AG04449 (cell line): ENCODE measurements around the gene ARHGEF37.

Experiments
- CTCF ChIA-PET: fragments of 350-600 bp; formaldehyde crosslinking; extraction: SDS; loops from one replicate; lab custom pipeline; 2021; ENCODE audit warnings: antibody characterized with exemption; lab: Yijun Ruan, JAX
- POLR2A ChIA-PET: fragments of 400-600, 350-600 bp; formaldehyde crosslinking; extraction: SDS; loops from one replicate; lab custom pipeline; 2020; ENCODE audit warnings: antibody characterized with exemption, inconsistent platforms; lab: Yijun Ruan, JAX
- DNase-seq: peaks from one replicate; pipeline ENCODE4 v3.0.0-alpha.2; 2010; ENCODE audit warnings: low read depth, low spot score
- H3K4me3 ChIP-seq: 2 replicates; pipeline ENCODE4 v1.5.1; 2011; ENCODE audit warnings: low read depth, mild to moderate bottlenecking, control low read depth, low read length
- TF ChIP-seq, protein P1 (sequence below): IDR thresholded peaks from one replicate; pipeline ENCODE4 v1.5.1; 2011; ENCODE audit warnings: mild to moderate bottlenecking, moderate library complexity, low read length, control low read depth, inconsistent platforms; ENCODE audit not compliant: insufficient read depth; ENCODE audit errors: missing control alignments

The ARHGEF37 gene

DNA sequence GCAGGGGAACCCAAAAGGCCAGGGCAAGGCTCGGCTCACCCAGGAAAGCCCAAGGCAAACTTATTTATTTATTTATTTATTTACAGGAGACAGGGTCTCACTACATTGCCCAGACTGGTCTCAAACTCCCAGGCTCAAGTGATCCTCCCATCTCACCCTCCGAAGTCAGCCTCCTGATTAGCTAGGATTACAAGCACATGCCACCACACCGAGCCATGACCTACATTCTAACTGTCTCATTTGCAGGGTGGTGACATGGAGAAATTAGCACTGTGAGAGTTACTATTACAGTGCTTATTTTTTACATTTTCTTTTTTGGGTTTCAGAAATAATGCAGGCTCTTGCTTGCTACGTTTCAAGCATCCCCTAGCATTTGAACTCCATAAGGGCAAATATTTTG is 18.1 kb downstream of the ARHGEF37 start:
- TF ChIP-seq, protein P1, sequence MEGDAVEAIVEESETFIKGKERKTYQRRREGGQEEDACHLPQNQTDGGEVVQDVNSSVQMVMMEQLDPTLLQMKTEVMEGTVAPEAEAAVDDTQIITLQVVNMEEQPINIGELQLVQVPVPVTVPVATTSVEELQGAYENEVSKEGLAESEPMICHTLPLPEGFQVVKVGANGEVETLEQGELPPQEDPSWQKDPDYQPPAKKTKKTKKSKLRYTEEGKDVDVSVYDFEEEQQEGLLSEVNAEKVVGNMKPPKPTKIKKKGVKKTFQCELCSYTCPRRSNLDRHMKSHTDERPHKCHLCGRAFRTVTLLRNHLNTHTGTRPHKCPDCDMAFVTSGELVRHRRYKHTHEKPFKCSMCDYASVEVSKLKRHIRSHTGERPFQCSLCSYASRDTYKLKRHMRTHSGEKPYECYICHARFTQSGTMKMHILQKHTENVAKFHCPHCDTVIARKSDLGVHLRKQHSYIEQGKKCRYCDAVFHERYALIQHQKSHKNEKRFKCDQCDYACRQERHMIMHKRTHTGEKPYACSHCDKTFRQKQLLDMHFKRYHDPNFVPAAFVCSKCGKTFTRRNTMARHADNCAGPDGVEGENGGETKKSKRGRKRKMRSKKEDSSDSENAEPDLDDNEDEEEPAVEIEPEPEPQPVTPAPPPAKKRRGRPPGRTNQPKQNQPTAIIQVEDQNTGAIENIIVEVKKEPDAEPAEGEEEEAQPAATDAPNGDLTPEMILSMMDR, result no peak
- ChIA-PET CTCF (interaction anchor here (1.0 kb wide), 1 partner anchor 10 kb away, joined by 4 read pairs; no protein-coding TSS in a partner anchor), POLR2A (no interaction called here)
- no peak overlapping the region for H3K4me3 ChIP-seq
- no peak for DNase-seq

DNA sequence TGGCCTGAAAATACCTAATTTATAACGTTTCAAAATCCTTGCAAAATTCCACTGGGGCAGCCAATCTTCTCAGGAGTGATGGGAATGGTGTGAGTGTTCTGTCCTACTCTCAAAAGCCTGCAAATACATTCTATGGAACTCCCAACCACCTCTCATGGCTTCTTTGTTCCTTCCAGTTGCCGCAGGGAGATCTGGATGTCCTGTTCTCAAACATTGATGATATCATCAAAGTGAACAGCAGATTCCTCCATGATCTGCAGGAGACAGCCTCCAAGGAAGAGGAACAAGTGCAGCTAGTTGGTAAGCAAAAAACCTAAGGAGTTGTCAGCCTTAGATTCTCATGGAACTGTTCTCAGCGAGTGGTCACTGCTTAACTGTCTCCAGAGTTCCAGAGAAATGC is 19.6 kb downstream of the ARHGEF37 start:
- ChIA-PET CTCF (interaction anchor here (1.3 to 1.4 kb wide), 3 partner anchors 10 to 19 kb away, joined by 3 to 5 read pairs (median 4); no protein-coding TSS in a partner anchor), POLR2A (no interaction called here)
- DNase-seq, result no peak
- H3K4me3 ChIP-seq, result no peak overlapping the region
- TF ChIP-seq, protein P1, result no peak

DNA sequence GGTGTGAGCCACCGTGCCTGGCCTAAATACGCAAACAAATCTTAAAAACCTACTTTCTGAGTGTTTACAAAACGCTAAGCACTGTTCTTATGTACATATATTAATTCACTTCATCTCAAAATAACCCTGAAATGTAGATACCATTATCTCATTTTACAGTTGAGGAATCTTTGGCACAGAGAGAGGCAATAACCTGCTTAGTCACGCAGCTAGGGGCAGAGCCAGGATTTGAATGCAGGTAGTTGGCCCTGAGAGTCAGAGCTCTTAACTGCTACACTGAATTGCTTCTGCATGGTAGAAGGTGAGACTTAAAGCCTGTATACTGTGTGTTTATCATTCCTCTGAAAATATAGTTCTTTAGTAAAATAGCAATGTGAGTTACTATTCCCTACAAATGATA is 21.9 kb downstream of the ARHGEF37 start:
- CTCF ChIA-PET, result interaction anchor here (4.3 kb wide), 1 partner anchor 15 kb away, joined by 44 read pairs; no protein-coding TSS in a partner anchor

DNA sequence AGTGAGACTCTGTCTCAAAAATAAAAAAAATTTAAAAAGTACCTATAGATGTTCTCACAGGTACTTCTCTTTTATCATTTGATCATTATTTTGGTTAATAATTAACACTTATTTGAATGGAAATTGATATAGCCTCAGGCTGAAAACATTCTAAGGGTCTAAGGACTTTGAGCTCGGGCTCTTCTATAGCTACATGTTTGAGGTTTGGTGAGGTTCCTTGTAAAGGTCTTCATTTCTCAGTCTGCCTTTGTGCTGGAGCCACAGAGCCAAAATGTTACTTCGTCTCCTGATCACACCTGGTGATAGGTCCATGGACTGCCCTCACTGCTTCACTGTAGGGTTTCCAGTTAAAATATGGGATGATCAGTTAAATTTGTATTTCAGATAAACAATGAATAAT is 22.6 kb downstream of the ARHGEF37 start:
- CTCF ChIA-PET, result interaction anchor here (4.3 kb wide), 1 partner anchor 14 kb away, joined by 44 read pairs; no protein-coding TSS in a partner anchor
- POLR2A ChIA-PET, result no interaction called here
- H3K4me3 ChIP-seq, result no peak overlapping the region
- TF ChIP-seq, protein P1, result no peak
- no peak for DNase-seq

More for the DNA sequence above, 21.9 kb downstream of the ARHGEF37 start:
- TF ChIP-seq, protein P1, result no peak
- no peak for DNase-seq
- no peak overlapping the region for H3K4me3 ChIP-seq
- POLR2A ChIA-PET, result no interaction called here

DNA sequence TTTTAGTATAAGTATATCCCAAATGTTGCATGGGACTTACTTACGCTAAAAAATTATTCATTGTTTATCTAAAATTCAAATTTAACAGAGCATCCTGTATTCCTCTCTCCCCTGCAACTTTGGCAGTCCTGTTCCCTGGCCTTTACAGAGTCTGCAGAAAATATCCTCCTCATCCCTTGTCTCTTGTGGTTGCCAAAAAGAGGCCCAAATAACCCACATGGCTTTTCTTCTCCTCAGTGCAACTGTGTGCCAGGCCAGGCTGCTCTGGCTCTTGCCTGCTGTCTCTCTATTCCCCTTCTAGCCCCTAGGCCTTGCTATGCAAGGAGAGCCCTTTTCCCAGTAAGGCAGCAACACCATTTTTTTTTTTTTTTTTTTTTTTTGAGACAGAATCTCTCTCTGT is 23.0 kb downstream of the ARHGEF37 start:
- TF ChIP-seq, protein P1, result no peak
- POLR2A ChIA-PET, result no interaction called here
- no peak for DNase-seq
- H3K4me3 ChIP-seq, result no peak overlapping the region
- CTCF ChIA-PET, result interaction anchor here (4.3 kb wide), 1 partner anchor 13 kb away, joined by 44 read pairs; no protein-coding TSS in a partner anchor

DNA sequence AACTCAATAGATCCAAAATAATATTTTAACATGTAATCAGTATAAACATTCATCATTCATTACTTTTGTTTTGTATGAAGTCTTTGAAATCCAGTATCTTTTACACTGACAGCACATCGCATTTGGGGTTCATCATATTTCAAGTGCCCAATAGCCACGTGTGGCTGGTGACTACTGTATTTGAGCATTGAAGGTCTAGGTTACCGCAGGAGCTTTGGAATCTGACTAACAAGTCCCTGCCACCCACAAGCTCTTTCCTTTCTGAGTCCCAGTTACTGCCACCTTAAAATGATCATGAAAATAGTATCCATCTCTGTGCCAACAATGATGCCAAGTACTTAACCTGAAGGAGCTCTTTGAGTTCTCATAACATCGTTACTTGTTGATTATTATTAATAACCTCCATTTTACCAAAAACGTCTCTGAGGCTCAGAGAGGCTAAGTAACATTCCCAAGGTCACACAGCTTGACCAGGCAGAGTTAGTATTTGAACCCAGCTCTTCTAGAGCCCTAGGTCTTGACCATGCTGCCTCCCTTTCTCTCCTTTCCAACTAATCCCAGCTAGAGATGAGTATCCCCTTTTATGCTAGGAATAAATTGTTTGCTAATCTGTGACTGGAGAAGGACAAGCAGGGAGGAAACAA is 24.2 kb downstream of the ARHGEF37 start:
- POLR2A ChIA-PET, result no interaction called here
- TF ChIP-seq, protein P1, result no peak
- H3K4me3 ChIP-seq, result no peak overlapping the region
- no peak for DNase-seq
- CTCF ChIA-PET, result interaction anchor here (0.8 to 4.3 kb wide), 7 partner anchors 8 to 285 kb away, joined by 3 to 44 read pairs (median 3); no protein-coding TSS in a partner anchor
